ENCODE results near the gene TNF.

DNA sequence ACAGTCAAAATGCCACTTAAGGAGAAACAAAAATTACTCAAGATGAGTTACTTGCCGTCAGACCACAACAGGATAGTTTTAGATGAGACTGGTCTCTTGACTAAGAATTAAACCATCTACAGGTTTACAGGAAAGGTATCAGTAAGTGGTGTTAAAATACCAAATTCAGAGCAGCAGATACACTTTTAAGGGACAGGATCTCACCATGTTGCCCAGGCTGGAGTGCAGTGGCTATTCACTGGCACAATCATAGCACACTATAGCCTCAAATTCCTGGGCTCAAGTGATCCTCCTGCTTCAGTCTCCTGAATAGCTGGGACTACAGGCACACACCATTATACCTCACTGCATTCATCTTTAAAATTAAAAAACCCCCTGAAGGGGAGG lies 41.9 kb upstream of the TNF start:
- TF ChIP-seq CTCF (optimal IDR thresholded peaks at IDR 0.05 in 1 of 3, IDR thresholded peaks at IDR 0.05 in 1 of 3, conservative IDR thresholded peaks at IDR 0.05 in 1 of 3; ENCODE audit: extremely low read depth in 1 of 3, insufficient read depth in 2 of 3, low read length in 3 of 3) (no peak), EZH2 (IDR thresholded peaks at IDR 0.05; ENCODE audit: low read length) (no peak)
